ENCODE measurements around the gene SCAPER. TPM values are rescaled to one million over a fixed set of nuclear protein-coding genes. Genes with fewer than 3 reads are reported as not detected.
"Not testable (repeated sequence)": the region's sequence is repeated elsewhere in the genome, so short reads cannot be mapped to it uniquely, and the experiment has no call there.

The SCAPER gene
- total RNA-seq, 1 donor from 2014 or later, result 21.5 TPM

GRCh38 chr15:76320012-76320411 lies 585.1 kb downstream of the SCAPER start:
- Mint-ChIP-seq H3K27me3 (ENCODE audit: insufficient read depth) (peaks cover 10% of the 10 kb centered on the region), H3K36me3 (ENCODE audit: low read depth) (no peaks in the 10 kb centered on the region), H3K4me3 (no peak overlapping the region), H3K27ac (no peak overlapping the region), H3K9me3 (no peaks in the 10 kb centered on the region), H3K4me1 (ENCODE audit: low read depth) (no peaks in the 10 kb centered on the region)
- intact Hi-C loops (cut with micrococcal nuclease), result no loop called here
- DNase-seq (ENCODE audit: low spot score), result no peak

GRCh38 chr15:76313731-76314130 lies 591.4 kb downstream of the SCAPER start:
- H3K27me3 Mint-ChIP-seq (ENCODE audit: insufficient read depth), result peaks cover 11% of the 10 kb centered on the region
- H3K27ac Mint-ChIP-seq, result no peak overlapping the region
- no peaks in the 10 kb centered on the region for H3K9me3 Mint-ChIP-seq
- peaks cover 16% of the 10 kb centered on the region for H3K4me1 Mint-ChIP-seq (ENCODE audit: low read depth)
- intact Hi-C loops (cut with micrococcal nuclease), result no loop called here
- DNase-seq (ENCODE audit: low spot score), result no peak
- peaks cover 4% of the 10 kb centered on the region for H3K36me3 Mint-ChIP-seq (ENCODE audit: low read depth)
- H3K4me3 Mint-ChIP-seq, result no peak overlapping the region

- DNase-seq (ENCODE audit: low spot score); H3K27ac Mint-ChIP-seq; H3K9me3 Mint-ChIP-seq; H3K36me3 Mint-ChIP-seq (ENCODE audit: low read depth); intact Hi-C loops (cut with micrococcal nuclease): not testable (repeated sequence)
- Mint-ChIP-seq H3K27me3 (ENCODE audit: insufficient read depth) (peaks cover 11% of the 10 kb centered on the region), H3K4me1 (ENCODE audit: low read depth) (peaks cover 21% of the 10 kb centered on the region), H3K4me3 (peak overlapping the region; percentile 25)
These were observed 592.0 kb downstream of the SCAPER start for GRCh38 chr15:76313175-76313567.

DNA sequence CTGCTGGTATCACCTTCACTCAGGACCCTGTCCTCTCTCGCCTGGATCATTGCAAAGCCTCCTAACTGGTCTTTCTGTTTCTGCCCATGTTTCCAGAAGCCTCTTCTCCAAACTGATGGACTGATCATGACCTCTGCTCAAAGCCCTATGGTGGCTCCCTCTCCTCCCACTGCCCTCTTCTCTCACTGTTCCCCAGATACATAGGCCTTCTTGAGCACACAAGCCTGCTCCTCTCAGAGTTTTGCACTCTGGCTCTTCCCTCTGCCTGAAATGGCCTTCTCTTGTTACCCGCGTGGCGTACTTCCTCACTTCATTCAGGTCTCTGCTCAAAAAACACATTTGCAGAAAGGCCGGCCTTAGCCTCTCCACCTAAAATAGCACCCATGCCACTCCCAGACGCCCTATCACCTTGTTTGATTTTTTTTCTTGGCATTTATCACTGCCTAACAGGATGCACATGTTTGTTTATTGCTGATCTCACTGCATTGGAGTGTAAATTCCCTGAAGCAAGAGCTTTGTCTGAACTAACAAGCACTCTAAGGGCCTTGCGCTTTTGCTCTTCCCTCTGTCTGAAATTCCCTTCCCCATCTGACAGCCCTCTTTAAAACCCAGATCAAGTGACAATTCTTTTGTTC lies 592.5 kb downstream of the SCAPER start:
- Mint-ChIP-seq H3K4me1 (ENCODE audit: low read depth) (peaks cover 26% of the 10 kb centered on the region), H3K27me3 (ENCODE audit: insufficient read depth) (peaks cover 11% of the 10 kb centered on the region), H3K27ac (no peak overlapping the region), H3K9me3 (no peaks in the 10 kb centered on the region), H3K36me3 (ENCODE audit: low read depth) (peaks cover 4% of the 10 kb centered on the region), H3K4me3 (peak overlapping the region; percentile 90)
- no peak for DNase-seq (ENCODE audit: low spot score)
- intact Hi-C loops (cut with micrococcal nuclease), result no loop called here

DNA sequence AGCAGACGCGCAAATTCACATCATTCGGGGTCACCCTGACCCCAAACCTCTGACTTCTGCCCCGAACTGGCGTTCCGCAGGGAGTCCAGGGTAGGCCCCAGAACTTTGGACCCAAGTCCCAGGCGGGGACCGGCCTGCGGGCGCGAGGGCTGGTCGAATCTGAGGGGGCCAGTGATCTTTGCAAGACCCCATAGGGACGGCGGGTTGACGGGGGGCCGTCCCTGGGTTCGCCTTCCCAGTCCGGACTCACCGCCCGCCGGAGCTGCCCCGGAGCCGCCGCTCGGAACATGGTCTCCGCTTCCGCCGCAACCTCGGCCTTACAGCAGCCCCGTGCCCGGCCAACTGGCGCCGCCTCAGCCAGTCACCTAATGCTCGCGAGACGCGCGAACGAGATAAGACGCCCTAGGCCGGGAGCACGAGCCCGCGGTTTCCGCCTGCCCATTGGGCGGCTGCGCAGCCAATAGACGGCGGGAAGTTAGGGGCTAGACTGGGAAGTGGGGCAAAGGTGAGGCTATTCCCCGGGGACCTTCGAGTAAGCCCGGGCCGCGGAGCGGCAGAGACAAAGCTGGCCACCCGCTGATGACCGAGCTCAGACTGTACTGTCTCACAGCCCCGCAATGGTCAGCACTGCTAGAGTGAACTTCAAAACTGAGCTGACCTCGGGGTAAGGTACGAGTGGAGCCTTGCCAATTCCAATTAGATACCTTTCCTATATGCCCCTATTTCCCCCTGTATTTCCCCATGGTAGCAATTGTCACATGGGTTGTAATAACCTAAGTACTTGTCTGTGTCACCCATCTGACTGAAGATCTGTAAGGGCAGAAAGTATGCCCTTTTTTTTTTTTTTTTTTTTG lies 593.8 kb downstream of the SCAPER start, which contains the start of gene ETFA:
ETFA (minus strand) TSS at position 370 of the 854 bp plus-strand sequence; CDS start at position 289, 81 bp downstream.
- peak within 1 kb of the TSS; percentile 82 for H3K27ac Mint-ChIP-seq
- intact Hi-C loops (cut with micrococcal nuclease), result loop anchor here (1.0 to 2.0 kb wide), 3 partner anchors 25 to 877 kb away; partner anchors contain the start of genes ISL2 and RCN2
- peaks cover 11% of the 10 kb centered on the region for H3K27me3 Mint-ChIP-seq (ENCODE audit: insufficient read depth)
- H3K4me3 Mint-ChIP-seq, result peak within 1 kb of the TSS; percentile 90
- DNase-seq (ENCODE audit: low spot score), result peak; percentile 88
- peaks cover 31% of the 10 kb centered on the region for H3K4me1 Mint-ChIP-seq (ENCODE audit: low read depth)
- no peaks in the 10 kb centered on the region for H3K9me3 Mint-ChIP-seq
- H3K36me3 Mint-ChIP-seq (ENCODE audit: low read depth), result peaks cover 4% of the 10 kb centered on the region

- Mint-ChIP-seq H3K4me3 (peak overlapping the region; percentile 90), H3K27me3 (ENCODE audit: insufficient read depth) (peaks cover 11% of the 10 kb centered on the region), H3K9me3 (no peaks in the 10 kb centered on the region), H3K4me1 (ENCODE audit: low read depth) (peaks cover 31% of the 10 kb centered on the region), H3K27ac (peak overlapping the region; percentile 82), H3K36me3 (ENCODE audit: low read depth) (peaks cover 4% of the 10 kb centered on the region)
- no peak for DNase-seq (ENCODE audit: low spot score)
- intact Hi-C loops (cut with micrococcal nuclease), result loop anchor here (1.0 to 2.0 kb wide), 3 partner anchors 26 to 878 kb away; partner anchors contain the start of genes ISL2 and RCN2
These were observed 594.6 kb downstream of the SCAPER start for GRCh38 chr15:76310475-76311099.

- Mint-ChIP-seq H3K27me3 (ENCODE audit: insufficient read depth) (peaks cover 7% of the 10 kb centered on the region), H3K36me3 (ENCODE audit: low read depth) (peaks cover 8% of the 10 kb centered on the region), H3K27ac (peak overlapping the region; percentile 82), H3K4me3 (peak overlapping the region; percentile 90), H3K4me1 (ENCODE audit: low read depth) (peaks cover 31% of the 10 kb centered on the region), H3K9me3 (peaks cover 3% of the 10 kb centered on the region)
- no peak for DNase-seq (ENCODE audit: low spot score)
- intact Hi-C loops (cut with micrococcal nuclease), result loop anchor here (2.0 kb wide), 1 partner anchor 879 kb away; no protein-coding TSS in a partner anchor
These were observed 595.4 kb downstream of the SCAPER start for GRCh38 chr15:76309601-76310330.

DNA sequence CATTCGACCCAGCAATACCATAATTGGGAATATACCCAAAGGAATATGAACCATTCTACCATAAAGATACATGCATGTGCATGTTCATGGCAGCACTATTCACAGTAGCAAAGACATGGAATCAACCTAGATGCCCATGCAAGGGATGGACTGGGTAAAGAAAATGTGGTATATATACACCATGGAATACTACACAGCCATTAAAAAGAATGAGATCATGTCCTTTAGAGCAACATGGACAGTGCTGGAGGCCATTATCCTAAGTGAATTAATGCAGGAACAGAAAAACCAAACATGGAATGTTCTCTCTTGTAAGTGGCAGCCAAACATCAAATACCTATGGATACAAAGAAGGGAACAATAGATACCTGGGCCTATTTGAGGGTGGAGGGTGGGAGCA lies 601.2 kb downstream of the SCAPER start:
- peaks cover 17% of the 10 kb centered on the region for H3K4me1 Mint-ChIP-seq (ENCODE audit: low read depth)
- H3K9me3 Mint-ChIP-seq, result peaks cover 3% of the 10 kb centered on the region
- intact Hi-C loops (cut with micrococcal nuclease), result no loop called here
- peaks cover under 1% of the 10 kb centered on the region for H3K27me3 Mint-ChIP-seq (ENCODE audit: insufficient read depth)
- no peak overlapping the region for H3K27ac Mint-ChIP-seq
- peaks cover 6% of the 10 kb centered on the region for H3K36me3 Mint-ChIP-seq (ENCODE audit: low read depth)
- no peak overlapping the region for H3K4me3 Mint-ChIP-seq
- DNase-seq (ENCODE audit: low spot score), result no peak

DNA sequence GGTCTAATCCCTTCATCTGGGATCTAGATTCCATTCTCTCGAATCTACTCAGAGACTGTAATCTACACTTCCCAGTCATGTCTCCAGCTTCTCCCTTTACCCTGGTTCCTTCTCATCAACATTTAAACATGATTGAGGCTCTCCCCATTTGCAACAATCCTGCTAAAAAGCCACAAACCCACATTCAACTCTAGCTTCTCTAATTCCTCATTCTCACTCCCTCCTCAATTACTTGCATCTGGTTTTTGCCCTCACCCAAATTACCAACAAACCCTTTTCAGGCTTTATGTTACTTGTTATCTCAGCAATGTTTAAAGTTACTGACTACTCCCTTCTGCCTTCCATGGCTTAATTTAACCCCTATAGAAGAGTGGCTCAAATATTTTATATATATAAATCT lies 605.4 kb downstream of the SCAPER start:
- no peak for DNase-seq (ENCODE audit: low spot score)
- H3K27ac Mint-ChIP-seq, result no peak overlapping the region

DNA sequence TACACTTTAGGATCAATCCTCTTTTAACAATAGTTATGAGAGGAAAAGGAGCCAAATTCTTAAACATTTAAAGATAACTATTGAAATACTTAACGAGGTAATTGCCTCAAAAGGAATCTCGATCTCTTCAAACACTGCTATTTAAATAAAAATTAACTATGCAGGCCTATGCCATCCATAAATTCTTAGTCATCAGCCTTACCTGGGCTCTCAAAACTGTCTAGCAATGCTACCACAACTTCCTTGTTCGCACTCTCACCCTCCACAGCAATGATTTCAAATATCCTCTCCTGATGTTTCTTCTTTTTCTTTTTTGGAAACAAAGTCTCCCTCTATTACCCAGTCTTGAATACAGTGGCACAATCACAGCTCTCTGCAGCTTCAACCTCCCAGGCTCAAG lies 606.2 kb downstream of the SCAPER start:
- no peak for DNase-seq (ENCODE audit: low spot score)
- no peaks in the 10 kb centered on the region for H3K27me3 Mint-ChIP-seq (ENCODE audit: insufficient read depth)
- no peaks in the 10 kb centered on the region for H3K4me1 Mint-ChIP-seq (ENCODE audit: low read depth)
- H3K9me3 Mint-ChIP-seq, result no peaks in the 10 kb centered on the region
- peaks cover 2% of the 10 kb centered on the region for H3K36me3 Mint-ChIP-seq (ENCODE audit: low read depth)
- H3K4me3 Mint-ChIP-seq, result no peak overlapping the region
- H3K27ac Mint-ChIP-seq, result no peak overlapping the region
- intact Hi-C loops (cut with micrococcal nuclease), result no loop called here

More for the DNA sequence above, 605.4 kb downstream of the SCAPER start:
- no peaks in the 10 kb centered on the region for H3K9me3 Mint-ChIP-seq
- H3K27me3 Mint-ChIP-seq (ENCODE audit: insufficient read depth), result no peaks in the 10 kb centered on the region
- no peak overlapping the region for H3K4me3 Mint-ChIP-seq
- no peaks in the 10 kb centered on the region for H3K4me1 Mint-ChIP-seq (ENCODE audit: low read depth)
- intact Hi-C loops (cut with micrococcal nuclease), result no loop called here
- H3K36me3 Mint-ChIP-seq (ENCODE audit: low read depth), result peaks cover 2% of the 10 kb centered on the region

DNA sequence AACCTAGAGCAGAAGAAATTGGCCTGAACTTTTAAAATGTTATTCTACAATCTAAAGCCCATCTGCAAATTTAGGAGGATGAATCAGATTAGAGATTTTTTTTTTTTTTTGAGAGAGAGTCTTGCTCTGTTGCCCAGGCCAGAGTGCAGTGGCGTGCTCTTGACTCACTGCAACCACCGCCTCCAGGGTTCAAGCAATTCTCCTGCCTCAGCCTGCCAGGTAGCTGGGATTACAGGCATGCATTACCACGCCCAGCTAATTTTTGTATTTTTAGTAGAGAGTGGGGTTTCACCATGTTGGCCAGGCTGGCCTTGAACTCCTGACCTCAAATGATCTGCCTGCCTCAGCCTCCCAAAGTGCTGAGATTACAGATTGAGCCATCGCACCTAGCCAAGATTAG lies 607.2 kb downstream of the SCAPER start:
- not testable (repeated sequence) for H3K27ac Mint-ChIP-seq, H3K4me3 Mint-ChIP-seq

More for the DNA sequence above, 607.2 kb downstream of the SCAPER start:
- H3K4me1 Mint-ChIP-seq (ENCODE audit: low read depth); intact Hi-C loops (cut with micrococcal nuclease); H3K9me3 Mint-ChIP-seq; DNase-seq (ENCODE audit: low spot score); H3K36me3 Mint-ChIP-seq (ENCODE audit: low read depth); H3K27me3 Mint-ChIP-seq (ENCODE audit: insufficient read depth): not testable (repeated sequence)

All from activated T-helper 1 cell treated with anti-CD3 and anti-CD28 coated beads, Interleukin-12 subunit alpha, Interleukin-12 subunit beta, Interleukin-2, Interleukin-4 antibody, amounts not matched to agents 30 ng/mL and 10 ng/mL and 1 ng/mL, durations not matched to agents 14 hours and 24 hours and 36 hours (primary cell).